ENCODE data around the gene CNBP. TPM values are rescaled to one million over a fixed set of nuclear protein-coding genes. Genes with fewer than 3 reads are reported as not detected.
"Not testable (repeated sequence)": the region's sequence is repeated elsewhere in the genome, so short reads cannot be mapped to it uniquely, and the experiment has no call there.

CNBP gene
- total and polyA plus RNA-seq, 3 donors from 2014 or later, result 248 to 295 (median 291) TPM

- Histone ChIP-seq H3K9me3 (no peaks in the 10 kb centered on the region), H3K4me1 (peaks cover 6% of the 10 kb centered on the region), H3K27ac (no peak overlapping the region), H3K4me3 (no peak overlapping the region), H3K27me3 (no peaks in the 10 kb centered on the region), H3K36me3 (ENCODE audit: low read depth, missing control alignments) (no peaks in the 10 kb centered on the region)
- intact Hi-C loops (cut with DNase I; ENCODE audit: low total_unique reads), result no loop called here
- WGBS, 2 donors, result 60 to 66% methylated on average over 2 of the region's 2 CpGs
- TF ChIP-seq CTCF (IDR thresholded peaks at IDR 0.05) (no peak), POLR2A (IDR thresholded peaks at IDR 0.05) (no peak)
- DNase-seq, result no peak
These were observed 20.8 kb upstream of the CNBP start for GRCh38 chr3:129204473-129204872.

DNA sequence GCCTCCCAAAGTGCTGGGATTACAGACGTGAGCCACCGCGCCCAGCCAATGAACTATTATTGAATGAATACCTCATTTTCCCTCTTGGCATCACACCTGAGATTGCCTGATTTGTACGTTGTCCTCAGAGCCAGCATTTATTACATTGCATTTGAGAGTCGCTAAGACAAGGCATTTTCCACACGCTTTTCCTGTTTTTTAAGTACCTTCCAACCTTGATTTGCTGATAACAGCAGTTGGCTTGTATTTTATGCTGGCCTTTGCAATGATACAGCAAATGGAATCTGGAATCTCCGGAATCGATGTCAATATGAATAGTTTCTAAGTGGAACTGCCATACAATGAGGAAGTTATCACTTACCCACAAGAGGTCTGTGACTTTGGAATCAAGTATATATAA, 15.7 kb upstream of the CNBP start:
- H3K9me3 ChIP-seq, result no peaks in the 10 kb centered on the region
- peaks cover 18% of the 10 kb centered on the region for H3K4me1 ChIP-seq
- intact Hi-C loops (cut with DNase I; ENCODE audit: low total_unique reads), result no loop called here
- DNase-seq, result no peak
- no peak overlapping the region for H3K4me3 ChIP-seq
- TF ChIP-seq POLR2A (IDR thresholded peaks at IDR 0.05) (no peak), CTCF (IDR thresholded peaks at IDR 0.05) (no peak)
- no peak overlapping the region for H3K27ac ChIP-seq
- H3K36me3 ChIP-seq (ENCODE audit: low read depth, missing control alignments), result no peaks in the 10 kb centered on the region
- 88 to 92% methylated on average over 8 of the region's 8 CpGs for WGBS, 2 donors
- no peaks in the 10 kb centered on the region for H3K27me3 ChIP-seq

DNA sequence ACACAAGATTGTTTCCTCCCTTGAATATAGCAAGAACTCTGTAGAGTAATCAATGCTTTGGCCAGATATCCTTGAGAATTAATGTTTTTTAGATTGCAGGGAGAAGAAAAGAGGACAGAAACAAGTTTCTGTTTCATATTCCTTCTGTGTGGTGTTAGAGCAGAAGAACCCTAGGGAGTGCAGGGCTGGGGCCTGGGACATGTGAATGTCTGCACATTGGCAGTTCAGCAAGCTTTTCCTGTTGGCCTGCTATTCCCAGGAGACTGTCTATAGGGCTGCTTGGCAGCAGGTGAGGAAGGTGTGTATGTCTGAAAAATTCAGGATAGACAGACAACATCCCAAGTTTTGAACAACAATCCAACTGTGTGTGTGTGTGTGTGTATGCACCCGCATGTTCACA, 13.6 kb upstream of the CNBP start:
- DNase-seq, result no peak
- Histone ChIP-seq H3K4me1 (peaks cover 18% of the 10 kb centered on the region), H3K4me3 (no peak overlapping the region), H3K27ac (peak overlapping the region in 1 of 2 donors; percentile 65), H3K27me3 (no peaks in the 10 kb centered on the region), H3K36me3 (ENCODE audit: low read depth, missing control alignments) (no peaks in the 10 kb centered on the region), H3K9me3 (no peaks in the 10 kb centered on the region)
- TF ChIP-seq CTCF (IDR thresholded peaks at IDR 0.05) (no peak), POLR2A (IDR thresholded peaks at IDR 0.05) (no peak)
- intact Hi-C loops (cut with DNase I; ENCODE audit: low total_unique reads), result no loop called here
- 75 to 85% methylated on average over 1 of the region's 1 CpG for WGBS, 2 donors

DNA sequence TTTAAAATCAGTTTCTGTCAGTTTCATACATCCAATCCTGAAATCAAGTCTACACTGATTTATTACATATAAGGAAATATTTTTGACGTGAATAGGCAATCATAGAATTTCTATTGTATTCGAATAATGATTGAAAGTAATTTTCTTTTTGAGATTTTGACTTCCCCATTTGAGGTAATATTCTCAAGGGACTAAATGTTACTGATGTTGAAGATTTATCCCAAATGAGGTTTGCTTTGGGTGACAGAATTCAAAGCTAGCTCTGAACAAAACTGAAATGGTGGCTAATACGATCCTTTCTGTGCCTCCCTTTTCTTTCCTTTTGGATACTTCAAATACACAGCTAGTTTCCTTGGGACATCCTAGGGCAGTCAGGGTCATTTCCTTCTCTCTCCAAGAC, 12.9 kb upstream of the CNBP start:
- no peak for DNase-seq
- H3K27me3 ChIP-seq, result no peaks in the 10 kb centered on the region
- 73 to 82% methylated on average over 3 of the region's 3 CpGs for WGBS, 2 donors
- TF ChIP-seq POLR2A (IDR thresholded peaks at IDR 0.05) (no peak), CTCF (IDR thresholded peaks at IDR 0.05) (no peak)
- peaks cover 18% of the 10 kb centered on the region for H3K4me1 ChIP-seq
- no peak overlapping the region for H3K4me3 ChIP-seq
- no peaks in the 10 kb centered on the region for H3K36me3 ChIP-seq (ENCODE audit: low read depth, missing control alignments)
- no peaks in the 10 kb centered on the region for H3K9me3 ChIP-seq
- peak overlapping the region in 1 of 2 donors; percentile 65 for H3K27ac ChIP-seq
- intact Hi-C loops (cut with DNase I; ENCODE audit: low total_unique reads), result no loop called here

- Histone ChIP-seq H3K27me3 (no peaks in the 10 kb centered on the region), H3K4me1 (peaks cover 18% of the 10 kb centered on the region), H3K27ac (peak overlapping the region in 1 of 2 donors; percentile 65), H3K4me3 (no peak overlapping the region), H3K9me3 (no peaks in the 10 kb centered on the region), H3K36me3 (ENCODE audit: low read depth, missing control alignments) (no peaks in the 10 kb centered on the region)
- DNase-seq, result peak; percentile 72
- intact Hi-C loops (cut with DNase I; ENCODE audit: low total_unique reads), result no loop called here
- WGBS, 2 donors, result 30 to 38% methylated on average over 6 of the region's 6 CpGs
- TF ChIP-seq POLR2A (IDR thresholded peaks at IDR 0.05) (no peak), CTCF (IDR thresholded peaks at IDR 0.05) (no peak)
These were observed 12.1 kb upstream of the CNBP start for GRCh38 chr3:129195731-129196256.

DNA sequence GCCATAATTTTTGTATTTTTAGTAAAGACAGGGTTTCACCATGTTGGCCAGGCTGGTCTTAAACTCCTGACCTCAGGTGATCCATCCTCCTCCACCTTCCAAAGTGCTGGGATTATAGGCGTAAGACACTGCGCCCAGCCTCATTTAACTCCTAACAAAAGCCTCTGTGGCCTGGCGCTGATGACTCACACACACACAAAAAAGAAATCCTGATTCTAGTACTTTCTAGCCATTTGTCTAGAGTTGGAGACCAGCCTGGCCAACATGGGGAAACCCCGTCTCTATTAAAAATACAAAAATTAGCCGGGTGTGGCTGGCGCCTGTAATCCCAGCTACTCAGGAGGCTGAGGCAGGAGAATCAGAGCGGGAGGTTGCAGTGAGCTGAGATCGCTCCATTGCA, 6.1 kb upstream of the CNBP start:
- H3K4me1 ChIP-seq; H3K27ac ChIP-seq; H3K36me3 ChIP-seq (ENCODE audit: low read depth, missing control alignments); H3K4me3 ChIP-seq; DNase-seq; H3K27me3 ChIP-seq; intact Hi-C loops (cut with DNase I; ENCODE audit: low total_unique reads); H3K9me3 ChIP-seq: not testable (repeated sequence)
- 95% methylated on average over 8 of the region's 8 CpGs for WGBS, 2 donors
